ENCODE data around the gene TSPAN19.
"Not testable (repeated sequence)": the region's sequence is repeated elsewhere in the genome, so short reads cannot be mapped to it uniquely, and the experiment has no call there.

Gene TSPAN19

DNA sequence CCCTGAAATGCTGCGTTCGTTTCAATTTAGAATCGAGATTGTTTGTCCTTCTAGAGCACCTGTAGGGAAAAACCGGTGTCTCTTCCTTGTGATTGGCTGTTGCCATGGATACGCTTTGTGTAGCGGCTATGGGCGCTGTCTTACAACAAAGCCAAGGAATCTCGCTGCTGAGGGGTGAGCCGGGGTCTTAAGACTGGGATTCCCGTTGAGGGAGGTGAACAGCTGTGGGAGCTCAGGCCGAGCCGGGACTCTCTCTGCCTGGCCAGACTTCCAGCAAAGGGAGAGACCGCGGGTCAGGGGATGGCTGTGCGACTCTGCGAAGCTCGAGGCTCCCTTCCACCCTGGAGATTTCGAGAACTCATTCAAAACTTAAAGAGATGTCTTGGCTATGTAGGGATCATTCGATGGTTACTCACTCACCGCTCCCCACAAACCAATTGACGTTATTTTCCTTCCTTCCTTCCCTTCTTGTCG lies at the start of gene TSPAN19, which contains the start of gene LRRIQ1:
TSPAN19 (minus strand) TSS at position 44 of the 474 bp plus-strand sequence. CDS start 6,331 bp downstream, outside the sequence.
LRRIQ1 (plus strand) TSS at position 118 of the 474 bp plus-strand sequence. CDS start 1,826 bp downstream, outside the sequence.
- peak; percentile 90 for DNase-seq (ENCODE audit: low spot score)

DNA sequence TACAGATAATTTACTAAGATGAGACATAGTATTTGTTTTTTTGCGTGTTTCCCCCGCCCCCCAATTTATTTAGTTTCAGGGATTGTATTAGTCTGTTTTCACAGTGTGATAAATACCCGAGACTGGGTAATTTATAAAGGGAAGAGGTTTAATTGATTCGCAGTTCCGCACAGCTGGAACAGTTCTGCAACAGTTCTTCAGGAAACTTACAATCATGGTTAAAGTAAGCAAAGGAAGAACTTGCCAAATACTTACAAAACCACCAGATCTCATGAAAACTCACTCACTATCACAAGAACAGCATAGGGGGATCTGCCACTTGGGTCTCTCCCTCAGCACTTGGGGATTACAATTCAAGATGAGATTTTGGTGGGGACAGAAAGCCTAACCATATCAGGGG lies 49.0 kb upstream of the TSPAN19 start:
- no peak for DNase-seq (ENCODE audit: low spot score)

DNA sequence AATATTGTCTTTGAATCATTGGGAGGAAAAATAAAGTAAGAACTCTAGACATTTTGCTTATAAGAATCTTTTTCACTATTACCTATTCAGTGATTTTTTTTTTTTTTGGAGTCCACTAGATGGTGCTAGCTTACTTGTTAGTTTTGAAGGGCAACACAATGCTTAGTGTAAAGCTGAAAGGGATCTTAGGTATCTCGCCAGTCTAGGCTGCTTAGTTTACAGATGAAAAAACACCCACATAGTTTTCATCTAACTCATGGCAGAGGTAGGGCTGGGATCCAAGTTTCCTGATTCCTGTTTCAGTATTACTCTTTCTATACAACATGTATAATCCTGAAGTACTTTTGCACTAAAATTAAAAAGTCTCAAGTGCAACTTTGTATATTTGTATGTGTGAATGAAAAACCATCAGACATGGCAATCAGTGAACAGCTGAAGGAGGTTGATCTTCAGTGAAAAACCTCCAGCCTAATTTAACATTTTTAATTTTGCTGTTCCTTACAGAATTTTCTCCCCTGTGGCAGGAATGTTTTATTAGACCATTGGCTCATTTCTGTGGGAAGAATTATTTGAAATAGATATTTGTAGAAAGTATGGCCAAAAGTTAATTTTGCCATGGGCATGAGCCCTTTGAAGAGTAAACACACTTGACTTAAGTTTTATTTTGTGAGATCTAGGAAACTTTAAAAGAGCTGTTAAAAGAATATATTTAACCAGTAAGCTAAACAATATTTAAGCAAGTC lies 40.8 kb upstream of the TSPAN19 start:
- DNase-seq (ENCODE audit: low spot score), result peak; percentile 51

DNA sequence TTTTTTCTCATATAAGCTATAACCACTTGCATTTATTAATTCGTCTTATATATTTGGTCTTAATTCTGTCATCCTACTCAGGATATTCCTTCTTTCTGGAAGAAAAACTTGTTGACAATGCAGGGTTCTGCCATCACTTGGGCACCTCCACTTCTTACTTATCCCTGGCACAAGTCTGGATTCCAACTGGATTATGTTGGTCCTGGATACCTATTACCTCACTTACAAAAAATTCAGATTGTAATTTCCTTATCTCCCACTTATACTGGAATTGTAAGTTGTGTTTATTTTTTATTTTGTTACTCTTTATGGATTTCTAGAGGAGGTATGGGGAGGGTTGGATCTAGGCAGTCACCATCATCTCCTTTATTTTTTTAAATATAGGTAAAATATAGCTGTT lies 36.7 kb upstream of the TSPAN19 start:
- no peak for DNase-seq (ENCODE audit: low spot score)

DNA sequence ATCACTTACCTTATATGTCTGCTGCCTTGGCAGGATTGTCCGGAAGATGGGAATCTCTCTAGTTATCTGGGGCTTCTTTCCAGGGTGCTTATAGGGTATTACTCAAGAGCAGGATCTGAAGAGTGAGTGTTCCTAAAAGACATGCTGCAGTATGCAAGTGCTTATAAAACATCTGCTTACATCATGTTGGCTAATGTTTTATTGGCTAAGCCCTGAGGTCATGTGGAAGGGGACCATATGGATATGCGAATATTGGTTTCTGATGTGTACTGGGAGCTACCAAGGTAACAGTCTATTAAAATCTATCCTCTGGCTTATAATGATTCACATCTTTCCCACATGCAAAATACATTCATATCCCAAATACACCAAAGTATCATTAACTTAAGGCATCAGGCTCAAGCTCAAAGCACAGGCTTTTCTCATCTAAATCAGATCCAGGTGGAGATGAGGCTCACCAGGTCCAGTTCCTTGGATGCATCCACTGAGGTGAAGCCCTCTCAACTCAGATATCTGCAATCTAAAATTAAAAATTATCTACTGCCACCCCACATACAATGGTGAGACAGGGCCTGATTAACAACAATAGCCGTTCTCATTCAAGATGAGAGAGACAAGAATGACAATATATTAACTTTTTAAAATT lies 29.9 kb upstream of the TSPAN19 start:
- DNase-seq (ENCODE audit: low spot score), result no peak

DNA sequence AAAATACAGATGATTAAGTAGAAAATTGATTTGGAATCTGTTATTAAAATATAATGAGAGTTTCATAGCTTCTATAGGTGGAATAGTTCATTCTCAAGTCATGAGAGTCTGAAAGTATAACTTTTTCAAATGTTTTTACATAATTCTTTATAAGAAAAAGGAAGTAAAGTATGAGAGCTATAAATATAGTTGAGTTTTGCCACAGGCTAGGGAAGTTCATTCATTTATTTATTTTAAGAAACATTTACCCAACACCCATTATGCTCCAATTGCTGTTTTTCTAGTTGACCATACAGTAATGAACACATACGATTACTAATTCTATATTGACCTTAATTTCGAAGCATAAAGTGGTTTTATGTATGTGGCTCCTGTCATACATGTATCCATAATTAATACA lies 24.8 kb upstream of the TSPAN19 start:
- DNase-seq (ENCODE audit: low spot score), result no peak

DNA sequence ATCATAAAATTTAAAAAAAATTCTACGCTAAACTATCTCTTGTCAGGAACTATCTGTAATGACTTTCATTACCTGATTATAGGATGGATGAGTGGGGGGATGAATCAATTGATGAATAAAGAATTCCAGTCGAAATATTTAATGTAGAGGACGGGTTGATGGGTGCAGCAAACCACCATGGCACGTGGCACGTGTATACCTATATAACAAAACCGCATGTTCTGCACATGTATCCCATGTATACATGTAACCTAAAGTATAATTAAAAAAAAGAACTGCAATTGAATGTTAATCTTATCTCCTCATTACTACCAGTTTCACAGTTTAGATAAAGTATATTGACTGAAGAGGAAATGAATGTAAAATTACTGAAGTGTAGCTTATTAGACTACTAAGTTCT lies 23.5 kb upstream of the TSPAN19 start:
- DNase-seq (ENCODE audit: low spot score), result no peak

DNA sequence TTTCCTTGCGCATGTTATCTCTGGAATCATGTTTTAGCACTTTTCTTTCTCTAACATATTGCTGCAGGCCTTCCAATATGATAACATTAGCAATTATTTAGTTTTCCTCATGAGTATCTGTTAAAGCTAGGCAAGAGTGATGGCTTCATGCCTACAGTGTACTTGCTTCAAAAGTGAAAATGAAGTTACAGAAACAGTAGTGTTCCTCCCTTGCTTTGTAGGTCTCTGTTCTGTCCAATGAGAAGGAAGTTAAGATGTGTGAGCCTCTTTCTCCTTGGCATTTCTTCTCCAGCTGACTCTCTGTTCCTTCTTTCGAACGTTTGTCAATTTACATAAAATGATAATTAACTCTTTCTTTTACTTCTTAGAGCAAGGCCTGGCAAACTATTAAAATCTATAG lies 22.3 kb upstream of the TSPAN19 start:
- no peak for DNase-seq (ENCODE audit: low spot score)

DNA sequence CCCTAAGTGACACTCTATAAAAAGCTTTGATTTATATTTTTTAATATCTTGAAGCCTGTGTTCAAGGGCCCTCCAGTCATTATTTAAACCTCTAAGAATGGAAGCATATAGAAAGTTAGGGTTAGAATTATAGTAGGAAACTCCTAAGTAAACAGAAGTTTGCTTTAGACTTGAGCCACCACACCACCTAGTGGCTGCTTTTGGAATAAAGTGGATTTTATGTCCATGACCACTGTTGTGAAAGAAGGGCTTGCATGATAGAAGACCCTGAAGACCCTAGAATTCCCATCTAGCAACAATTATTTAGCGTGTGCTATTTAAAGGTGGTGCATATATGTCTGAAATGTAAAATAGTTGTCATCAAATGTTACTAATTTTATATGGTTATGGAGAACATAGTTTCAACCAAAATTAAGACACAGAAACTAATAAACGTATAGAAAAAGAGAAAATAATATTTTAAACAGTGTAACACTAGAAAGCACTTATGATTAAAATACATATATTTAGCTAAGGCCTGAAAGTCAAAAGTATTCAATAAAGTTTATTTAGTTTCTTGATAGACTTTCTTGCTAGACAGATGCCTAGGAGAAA lies 21.4 kb upstream of the TSPAN19 start:
- DNase-seq (ENCODE audit: low spot score), result peak; percentile 36

DNA sequence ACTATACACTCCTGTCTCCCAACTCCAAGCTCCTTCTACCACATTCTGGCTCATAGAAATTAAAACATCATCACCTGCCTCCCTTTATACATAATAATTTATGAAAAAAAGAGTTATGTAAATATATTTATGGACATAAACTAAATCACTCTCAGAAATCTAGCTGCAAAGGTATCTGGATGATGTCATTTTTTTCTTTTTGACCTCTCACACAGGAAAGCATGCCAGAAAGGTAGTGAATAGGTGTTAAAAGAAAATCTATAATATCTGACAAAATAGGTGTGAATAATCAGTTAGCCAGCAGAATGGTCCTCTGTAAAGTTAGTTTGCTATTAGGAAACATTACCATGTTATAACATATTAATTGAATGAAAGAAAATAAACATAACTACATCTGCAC lies 7.8 kb upstream of the TSPAN19 start:
- no peak for DNase-seq (ENCODE audit: low spot score)

DNA sequence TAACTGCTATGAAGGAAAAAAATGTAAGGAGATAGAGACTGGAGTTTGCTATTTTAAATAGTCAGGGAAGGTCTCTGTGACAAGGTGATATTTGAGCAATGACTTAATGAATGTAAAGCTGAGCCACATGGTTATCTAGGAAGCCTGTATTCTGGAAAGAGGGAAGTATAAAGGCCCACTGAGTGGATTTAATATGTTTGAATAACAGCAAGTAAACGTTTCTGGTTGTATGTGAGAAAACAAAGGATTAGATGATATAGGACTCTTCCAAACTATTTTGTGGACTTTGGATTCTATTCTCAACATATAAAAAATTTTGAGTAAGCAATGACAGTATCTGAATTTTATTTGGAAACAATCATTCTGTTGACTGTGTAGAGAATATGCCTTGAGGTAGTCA lies 5.3 kb upstream of the TSPAN19 start:
- no peak for DNase-seq (ENCODE audit: low spot score)

DNA sequence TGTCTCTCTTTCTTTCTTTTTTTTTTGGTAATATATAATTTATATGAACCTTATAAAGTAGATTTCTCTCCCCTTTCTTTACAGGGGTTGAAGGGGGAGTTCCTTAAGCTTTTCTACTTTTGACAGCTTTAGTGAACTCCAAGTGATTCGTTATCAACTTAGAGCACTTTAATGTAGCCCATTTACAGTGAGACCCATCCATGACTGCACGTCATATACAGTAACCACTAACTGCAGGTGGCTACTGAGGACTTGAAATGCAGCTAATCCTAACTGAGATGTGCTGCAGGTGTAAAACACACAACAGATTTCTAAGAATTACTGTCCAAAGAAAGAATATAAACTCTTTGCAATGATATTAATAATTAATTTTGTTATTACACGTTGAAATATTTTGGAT lies 656 bp upstream of the TSPAN19 start:
- no peak for DNase-seq (ENCODE audit: low spot score)

DNA sequence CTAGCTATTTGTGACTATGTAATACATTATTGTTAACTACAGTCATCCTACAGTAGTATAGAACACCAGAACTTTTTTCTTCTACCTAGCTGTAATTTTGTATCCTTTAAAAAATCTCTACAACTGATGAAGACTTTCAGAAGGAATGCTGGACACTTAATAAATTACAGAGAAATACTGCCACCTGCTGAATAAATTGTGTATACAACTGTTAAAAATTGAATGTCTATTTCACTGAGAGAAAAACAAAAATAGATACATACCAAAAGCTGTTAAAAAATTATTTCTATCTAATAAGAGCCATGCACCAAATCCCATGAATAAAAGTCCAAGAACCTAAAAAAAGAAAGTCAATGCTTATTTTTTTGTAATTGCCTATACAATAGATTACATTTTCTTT lies 6.6 kb downstream of the TSPAN19 start:
- no peak for DNase-seq (ENCODE audit: low spot score)

DNA sequence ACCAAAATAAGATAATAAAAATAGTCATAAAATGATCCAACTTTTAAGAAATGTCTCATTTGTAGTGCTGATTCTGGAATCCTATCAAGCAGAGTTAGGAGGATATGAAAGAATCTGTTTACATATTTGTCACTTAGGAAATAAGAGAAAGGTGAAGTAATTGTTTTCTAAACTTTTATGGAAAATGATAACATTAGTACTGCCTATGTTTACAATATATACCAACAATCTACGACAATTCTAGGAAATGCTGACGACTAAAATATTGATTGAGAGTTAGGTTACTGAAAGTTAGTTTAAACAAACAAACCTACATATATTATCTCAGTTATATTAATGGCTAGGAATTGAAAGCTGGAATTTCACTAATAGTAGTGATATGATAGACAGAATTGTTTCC lies 18.0 kb downstream of the TSPAN19 start:
- no peak for DNase-seq (ENCODE audit: low spot score)

DNA sequence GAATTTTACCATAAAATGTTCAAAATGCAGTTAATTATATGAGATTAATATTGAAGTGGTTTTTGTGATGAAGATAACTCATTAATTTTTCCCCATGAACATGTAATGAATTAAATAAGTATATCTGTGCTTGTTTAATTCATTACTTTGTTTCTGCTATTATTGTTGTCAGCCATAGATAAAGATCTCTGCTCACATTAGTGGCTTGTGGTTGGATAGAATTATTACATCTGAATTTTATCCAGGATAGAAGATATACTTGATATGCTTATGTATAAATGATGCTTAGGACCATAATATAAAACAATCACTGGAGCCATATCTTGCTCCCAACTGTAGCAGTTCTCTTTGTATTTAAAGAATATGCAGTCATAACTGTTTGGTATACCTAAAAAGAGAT lies 18.5 kb downstream of the TSPAN19 start:
- DNase-seq (ENCODE audit: low spot score), result no peak

DNA sequence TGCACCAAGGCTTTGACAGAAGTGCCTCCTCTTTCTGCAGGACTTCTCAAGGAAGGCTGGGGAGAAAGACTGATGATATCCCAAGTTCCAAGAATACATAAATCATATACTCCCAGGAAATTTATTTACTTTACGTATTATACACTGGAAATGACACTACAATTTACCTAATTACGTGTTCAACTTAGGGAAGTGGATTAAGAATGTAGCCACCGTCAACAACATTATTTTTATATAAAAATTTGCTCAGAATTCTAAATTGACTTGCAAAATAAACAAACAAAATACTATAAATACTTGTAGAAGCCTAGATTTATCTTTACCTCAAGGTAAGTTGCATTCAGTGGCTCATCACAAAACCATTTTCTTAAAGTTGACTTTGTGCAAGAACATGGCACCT lies 18.9 kb downstream of the TSPAN19 start:
- no peak for DNase-seq (ENCODE audit: low spot score)

DNA sequence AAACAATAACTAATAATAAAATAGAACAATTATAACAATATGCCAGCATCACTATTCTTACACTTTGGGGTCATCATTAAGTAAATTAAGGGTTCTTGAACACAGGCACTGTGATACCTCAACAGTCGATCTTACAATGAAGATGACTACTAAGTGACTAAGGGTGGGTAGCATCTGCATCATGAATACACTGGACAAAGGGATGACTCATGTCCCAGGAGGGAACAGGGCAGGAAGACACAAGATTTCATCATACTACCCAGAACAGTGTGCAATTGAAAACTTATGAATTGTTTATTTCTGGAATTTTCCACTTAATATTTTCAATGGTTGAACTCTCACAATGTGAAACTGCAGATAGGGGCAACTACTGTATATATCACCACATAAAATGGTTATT lies 19.7 kb downstream of the TSPAN19 start:
- no peak for DNase-seq (ENCODE audit: low spot score)

DNA sequence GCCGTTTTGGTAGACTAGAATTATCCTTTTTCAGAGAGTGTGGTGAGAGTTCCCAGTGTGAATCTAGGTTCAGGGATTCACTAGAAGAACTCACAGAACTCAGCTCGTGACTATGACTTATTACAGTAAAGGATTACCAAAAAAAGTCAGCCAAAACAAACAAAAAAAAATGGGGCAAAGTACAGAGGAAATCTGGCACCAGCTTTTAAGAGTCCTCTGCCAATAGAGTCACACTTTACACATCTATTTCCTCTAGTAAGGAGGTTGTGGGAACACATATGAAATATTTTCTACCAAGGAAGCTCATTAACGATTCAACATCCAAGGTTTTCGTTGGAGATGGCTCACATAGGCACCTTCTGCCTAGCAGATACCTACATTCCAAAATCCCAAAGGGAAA lies 28.2 kb downstream of the TSPAN19 start:
- no peak for DNase-seq (ENCODE audit: low spot score)

DNA sequence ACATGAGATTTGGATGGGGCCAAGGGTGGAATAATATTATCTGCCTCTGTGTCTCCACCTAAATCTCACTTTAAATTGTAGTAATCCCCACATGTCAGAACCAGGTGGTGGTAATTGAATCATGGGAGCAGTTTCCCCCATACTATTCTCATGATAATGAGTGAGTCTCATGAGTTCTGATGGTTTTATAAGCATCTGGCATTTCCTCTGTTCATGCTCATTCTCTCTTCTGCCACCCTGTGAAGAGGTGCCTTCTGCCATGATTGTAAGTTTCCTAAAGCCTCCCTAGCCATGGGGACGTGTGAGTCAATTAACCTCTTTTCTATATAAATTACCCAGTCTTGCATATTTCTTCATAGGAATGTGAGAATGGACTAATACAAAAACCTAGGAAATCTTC lies 29.9 kb downstream of the TSPAN19 start:
- DNase-seq (ENCODE audit: low spot score), result no peak

DNA sequence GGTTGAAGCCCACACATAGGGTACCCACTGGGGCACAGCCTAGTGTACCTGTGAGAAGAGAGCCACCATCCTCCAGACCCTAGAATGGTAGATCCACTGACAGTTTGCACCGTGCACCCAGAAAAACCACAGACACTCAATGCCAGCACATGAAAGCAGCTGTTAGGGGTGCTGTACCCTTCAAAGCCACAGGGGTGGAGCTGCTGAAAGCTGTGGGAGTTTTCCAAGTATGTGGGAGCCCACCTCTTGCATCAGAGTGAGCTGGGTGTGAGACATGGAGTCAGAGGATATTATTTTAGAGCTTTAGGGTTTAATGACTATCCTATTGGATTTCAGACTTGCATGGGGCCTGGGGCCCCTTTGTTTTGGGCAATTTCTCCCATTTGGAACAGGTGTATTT lies 30.5 kb downstream of the TSPAN19 start:
- DNase-seq (ENCODE audit: low spot score), result no peak

DNA sequence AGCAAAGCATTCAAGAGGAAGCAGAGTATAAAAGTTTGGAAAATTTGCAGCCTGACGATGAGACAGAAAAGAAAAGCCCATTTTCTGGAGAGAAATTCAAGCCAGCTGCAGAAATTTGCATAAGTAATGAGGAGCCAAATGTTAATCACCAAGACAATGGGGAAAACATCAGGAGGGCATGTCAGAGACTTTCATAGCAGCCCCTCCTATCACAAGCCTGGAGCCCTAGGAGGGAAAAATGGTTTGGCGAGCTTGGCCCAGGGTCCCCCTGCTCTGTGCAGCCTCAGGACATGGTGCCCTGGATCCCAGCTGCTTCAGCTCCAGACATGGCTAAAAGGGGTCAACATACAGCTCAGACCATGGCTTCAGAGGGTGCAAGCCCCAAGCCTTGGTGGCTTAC lies 31.0 kb downstream of the TSPAN19 start:
- DNase-seq (ENCODE audit: low spot score), result not testable (repeated sequence)

DNA sequence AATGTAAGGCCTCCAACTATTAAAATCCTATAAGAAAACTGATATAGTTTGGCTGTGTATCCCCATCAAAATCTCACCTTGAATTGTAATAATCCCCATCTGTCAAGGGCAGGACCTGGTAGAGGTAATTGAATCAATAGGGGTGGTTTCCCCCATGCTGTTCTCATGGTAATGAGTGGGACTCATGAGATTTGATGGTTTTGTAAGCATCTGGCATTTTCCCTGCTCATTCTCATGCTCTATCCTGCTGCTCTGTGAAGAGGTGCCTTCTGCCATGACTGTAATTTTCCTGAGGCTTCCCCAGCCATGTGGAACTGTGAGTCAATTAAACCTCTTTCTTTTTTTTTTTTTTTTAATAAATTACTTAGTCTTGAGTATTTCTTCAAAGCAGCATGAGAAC lies 31.9 kb downstream of the TSPAN19 start:
- DNase-seq (ENCODE audit: low spot score), result no peak

DNA sequence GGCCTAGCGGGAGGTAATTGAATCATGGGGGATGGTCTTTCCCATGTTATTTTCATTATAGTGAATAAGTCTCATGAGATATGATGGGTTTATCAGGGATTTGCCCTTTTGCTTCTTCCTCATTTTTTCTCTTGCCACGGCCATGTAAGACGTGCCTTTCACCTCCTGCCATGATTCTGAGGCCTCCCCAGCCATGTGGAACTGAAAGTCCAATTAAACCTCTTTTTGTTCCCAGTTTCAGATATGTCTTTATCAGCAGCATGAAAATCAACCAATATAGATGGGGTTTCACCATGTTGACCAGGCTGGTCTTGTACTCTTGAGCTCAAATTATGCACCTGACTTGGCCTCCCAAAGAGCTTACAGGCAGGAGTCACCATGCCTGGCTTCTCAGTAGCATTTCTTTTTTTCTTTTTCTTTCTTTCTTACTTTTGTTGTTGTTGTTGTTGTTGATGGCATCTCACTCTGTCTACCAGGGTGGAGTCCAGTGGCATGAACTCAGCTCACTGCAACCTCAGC lies 33.2 kb downstream of the TSPAN19 start:
- no peak for DNase-seq (ENCODE audit: low spot score)
